Cortex of kidney (tissue), 1 donor: ENCODE results near the gene CTAGE6.
"Not testable (repeated sequence)": the region's sequence is repeated elsewhere in the genome, so short reads cannot be mapped to it uniquely, and the experiment has no call there.

Experiments used
- DNase-seq: peaks from one replicate; lab custom pipeline; 2025; lab: John Stamatoyannopoulos, UW

The CTAGE6 gene, protein sequence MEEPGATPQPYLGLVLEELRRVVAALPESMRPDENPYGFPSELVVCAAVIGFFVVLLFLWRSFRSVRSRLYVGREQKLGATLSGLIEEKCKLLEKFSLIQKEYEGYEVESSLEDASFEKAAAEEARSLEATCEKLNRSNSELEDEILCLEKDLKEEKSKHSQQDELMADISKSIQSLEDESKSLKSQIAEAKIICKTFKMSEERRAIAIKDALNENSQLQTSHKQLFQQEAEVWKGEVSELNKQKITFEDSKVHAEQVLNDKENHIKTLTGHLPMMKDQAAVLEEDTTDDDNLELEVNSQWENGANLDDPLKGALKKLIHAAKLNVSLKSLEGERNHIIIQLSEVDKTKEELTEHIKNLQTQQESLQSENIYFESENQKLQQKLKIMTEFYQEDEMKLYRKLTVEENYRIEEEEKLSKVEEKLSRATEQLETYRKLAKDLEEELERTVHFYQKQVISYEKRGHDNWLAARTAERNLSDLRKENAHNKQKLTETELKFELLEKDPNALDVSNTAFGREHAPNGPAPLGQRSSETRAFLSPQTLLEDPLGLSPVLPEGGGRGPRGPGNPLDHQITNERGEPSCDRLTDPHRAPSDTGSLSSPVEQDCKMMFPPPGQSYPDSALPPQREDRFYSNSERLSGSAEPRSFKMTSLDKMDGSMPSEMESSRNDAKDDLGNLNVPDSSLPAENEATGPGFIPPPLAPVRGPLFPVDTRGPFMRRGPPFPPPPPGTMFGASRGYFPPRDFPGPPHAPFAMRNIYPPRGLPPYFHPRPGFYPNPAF

DNA sequence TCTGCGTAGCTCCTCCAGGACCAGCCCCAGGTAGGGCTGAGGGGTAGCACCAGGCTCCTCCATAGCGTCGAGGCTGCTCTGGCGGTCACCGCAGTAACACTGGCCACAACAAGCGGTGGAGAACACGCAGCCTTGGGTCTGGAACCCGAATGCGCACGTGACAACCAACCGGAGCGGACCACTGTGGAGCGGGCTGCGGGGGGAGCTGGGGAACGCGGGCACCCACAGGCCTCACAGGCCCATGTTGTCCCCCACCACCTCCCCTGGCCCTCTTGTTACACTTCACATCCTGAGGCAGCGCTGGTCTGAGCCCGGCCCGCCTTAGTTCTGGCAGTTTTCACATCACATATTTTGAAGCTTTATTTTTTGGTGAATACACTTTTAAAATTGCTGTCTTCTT is at the start of gene CTAGE6:
Gene CTAGE6 (minus strand): TSS at position 101 of the 400 bp plus-strand sequence. CDS start 38 bp downstream, at position 63.
- DNase-seq, result not testable (repeated sequence)

DNA sequence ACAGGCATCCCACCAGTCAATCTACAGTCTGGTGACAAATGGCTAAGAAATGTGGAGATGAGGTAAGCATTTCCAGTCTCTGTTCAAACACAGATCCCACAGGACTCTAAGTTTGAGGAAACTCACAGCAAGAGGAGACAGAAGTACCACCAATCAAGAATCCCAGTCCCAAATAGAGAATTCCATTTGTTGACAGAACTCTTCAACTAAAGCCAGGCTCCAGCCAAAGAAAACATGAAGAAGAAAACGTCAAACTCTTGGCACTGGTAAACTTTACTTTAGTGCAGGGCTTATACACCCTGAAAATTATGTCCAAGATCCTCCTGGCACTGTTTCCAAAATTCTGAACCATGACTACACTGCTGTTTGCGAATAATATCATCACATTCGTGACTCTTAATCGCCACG is 49.2 kb upstream of the CTAGE6 start:
- not testable (repeated sequence) for DNase-seq

DNA sequence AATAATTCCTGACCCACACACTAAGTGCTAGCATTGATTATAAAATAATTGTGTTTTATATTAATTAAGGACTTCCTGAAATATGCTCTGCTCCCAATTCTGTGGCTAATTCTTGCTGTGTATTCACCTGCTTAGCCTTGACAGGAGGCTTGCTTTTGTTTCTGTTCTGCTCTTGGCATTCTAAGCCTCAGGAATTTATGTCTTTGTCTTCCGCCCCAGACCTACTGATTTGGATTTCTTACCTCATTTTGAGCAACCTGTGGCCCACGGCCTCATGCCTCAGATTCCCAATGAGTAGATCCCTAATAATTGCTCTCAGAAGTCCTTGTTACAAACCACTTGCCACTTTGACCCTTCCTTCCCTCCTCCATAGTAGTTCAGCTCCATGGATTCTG is 40.4 kb upstream of the CTAGE6 start:
- DNase-seq, result not testable (repeated sequence)

DNA sequence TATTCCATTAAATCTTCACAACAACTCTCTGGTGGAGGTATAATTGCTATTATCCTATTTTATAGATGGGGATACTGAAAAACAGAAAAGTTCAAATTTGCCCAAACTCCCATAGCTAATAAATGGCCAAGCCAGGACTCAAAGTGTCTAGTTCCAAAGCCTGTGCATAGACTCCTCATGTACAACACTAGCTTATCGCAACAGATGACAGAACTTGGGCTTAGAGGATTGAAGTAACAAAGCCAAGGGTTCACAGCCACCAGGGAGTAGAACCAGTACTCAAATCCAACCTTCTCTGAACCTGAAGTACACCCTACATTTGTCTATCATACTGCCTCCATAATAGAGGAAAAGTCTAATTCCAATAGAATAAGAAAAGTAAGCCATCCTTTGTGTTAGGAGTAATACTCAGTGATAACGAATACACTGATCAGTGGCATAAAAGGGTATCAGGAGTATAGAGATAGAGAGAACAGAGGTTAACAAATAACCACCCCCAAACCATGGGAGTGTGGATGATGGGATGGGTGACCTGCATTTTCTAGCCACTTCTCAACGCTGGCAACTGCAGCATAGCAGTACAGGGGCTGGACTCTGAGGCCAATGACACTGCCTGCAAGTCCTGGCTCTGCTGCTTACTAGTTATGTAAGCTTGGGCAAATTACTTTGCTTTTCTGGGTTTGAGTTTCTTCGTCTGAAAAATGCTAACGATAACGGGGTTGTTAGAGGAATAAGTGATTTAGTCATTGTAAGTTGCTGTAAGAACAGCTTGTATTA is 39.8 kb upstream of the CTAGE6 start:
- not testable (repeated sequence) for DNase-seq

DNA sequence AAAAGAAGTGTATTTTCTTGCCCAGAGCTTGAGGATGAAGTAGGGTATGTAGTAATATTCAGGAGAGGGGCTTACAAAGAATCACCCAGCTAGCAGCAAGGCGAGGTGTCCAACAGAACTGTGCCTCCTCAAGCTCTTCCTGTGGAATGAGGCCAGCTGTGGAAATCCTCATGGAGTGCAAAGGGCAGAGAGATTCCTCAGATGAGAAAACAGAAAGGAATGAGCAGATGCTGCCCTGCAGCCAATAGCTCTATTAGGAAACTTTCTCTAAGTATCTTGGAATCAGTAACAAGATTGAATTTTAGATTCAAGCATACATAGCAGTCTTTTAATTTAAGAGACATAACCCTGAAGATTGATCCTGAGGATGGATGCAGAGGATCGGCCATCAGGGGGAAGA is 38.2 kb upstream of the CTAGE6 start:
- DNase-seq, result not testable (repeated sequence)

DNA sequence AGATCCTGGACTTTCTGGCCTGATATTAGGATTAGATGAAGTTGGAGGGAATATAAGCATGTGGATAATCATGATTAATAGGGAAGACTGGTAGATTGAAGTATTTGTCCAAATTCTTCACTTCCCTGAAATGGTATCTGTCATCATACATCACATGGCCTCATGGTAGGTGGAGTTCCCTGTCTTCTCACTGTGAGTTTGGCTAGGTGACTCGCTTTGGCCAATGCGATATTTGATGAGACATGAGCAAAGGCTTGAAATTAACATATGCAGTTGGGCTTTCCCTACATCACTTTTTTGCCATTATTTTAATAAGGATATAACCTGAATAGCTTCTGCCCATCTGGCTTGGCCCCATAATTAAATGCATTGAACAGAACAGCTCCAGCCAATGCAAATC is 35.1 kb upstream of the CTAGE6 start:
- not testable (repeated sequence) for DNase-seq

DNA sequence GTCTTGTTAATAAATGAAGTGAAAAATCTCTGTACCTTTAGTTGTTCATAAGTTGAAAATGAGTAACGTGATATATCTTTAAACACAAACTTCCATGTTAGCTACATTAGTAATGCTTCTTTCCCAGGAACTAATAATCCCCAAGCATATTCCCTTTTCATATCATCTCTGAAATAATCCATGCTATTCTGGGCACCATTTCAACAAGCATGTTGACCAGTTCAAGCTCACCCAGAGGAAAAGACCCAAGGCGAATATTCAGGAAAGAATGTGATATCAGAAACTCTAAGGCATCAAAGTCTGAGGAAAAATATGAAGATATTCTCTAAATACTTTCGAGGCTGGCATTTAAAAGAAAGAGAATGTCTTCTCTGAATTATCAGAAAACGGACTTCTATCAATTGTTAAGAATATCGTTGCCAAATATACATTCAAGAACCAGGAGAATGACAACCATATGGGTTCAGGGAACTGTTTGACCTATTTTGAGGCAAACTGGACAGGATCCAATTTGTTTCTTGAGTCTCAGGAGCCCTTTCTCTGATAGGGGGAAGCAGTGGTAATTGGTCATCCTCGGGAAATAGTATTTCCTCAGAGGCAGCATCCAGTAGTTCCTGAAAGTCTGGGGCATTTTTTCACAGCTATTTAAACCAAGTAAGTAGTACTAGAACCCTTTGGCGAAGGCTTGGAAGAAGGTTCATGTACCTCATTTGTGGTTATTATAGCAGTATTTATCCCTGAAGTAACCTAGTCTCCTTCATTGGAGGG is 28.1 kb upstream of the CTAGE6 start:
- DNase-seq, result not testable (repeated sequence)

DNA sequence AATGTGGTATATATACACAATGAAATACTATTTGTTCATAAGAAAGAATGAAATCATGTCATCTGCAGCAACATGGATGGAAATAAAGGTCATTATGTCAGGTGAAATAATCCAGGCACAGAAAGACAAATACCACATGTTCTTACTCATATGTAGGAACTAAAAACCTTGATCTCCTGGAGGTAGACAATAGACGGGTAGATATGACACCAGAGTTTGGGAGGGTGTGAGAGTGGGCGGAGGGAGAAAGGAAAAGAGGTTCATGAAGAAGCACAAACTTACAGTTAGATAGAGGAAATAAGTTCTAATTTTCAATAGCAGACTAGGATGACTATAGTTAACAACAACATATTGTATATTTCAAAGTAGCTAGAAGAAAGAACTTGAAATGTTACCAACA is 22.1 kb upstream of the CTAGE6 start:
- DNase-seq, result not testable (repeated sequence)

DNA sequence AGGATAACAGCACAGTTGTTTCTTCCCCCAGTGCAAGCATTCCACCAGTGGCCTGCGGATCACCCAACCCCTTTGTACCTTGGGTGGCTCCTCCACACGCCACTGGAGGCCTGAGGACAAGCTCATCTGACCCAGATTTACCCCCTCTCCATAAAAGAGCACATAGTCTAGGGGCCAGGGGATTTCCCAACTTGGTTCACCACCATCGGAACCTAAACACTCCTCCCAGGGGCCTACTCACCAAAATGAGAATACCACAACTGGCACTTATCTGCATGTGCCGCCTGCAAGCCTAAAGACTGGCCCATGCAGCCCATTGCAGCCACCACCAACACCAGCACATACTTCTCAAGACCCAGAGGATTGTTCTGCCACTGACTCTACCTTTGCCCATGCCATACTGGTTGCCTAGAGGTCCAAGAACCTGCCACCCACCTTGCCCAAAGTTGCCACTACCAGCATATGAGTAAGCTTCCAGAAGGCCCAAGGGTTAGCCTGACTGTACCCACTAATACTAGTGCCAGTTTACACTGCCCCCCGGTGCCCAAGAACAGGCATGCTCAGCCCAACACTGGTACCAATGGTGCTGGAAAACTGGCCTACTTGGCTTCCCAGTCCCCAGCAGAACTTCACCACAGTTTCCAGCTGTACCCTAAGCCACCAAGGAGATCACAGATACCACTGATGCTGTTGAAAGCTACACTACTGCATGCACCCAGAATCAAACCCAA is 15.4 kb upstream of the CTAGE6 start:
- not testable (repeated sequence) for DNase-seq

DNA sequence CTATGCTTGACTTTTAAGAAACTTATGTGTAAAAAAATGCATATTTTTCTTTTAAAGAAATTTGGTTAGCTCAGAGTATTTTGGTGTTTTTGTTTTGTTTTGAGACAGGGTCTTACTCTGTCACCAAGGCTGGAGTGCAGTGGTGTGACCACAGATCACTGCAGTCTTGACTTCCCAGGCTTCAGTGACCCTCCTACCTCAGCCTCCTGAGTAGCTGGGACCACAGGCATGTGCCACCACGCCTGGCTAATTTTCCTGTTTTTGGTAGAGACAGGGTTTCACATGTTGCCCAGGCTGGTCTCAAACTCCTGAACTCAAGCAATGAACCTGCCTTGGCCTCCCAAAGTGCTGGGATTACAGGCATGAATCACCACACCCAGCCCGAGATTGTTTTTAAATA is 10.0 kb upstream of the CTAGE6 start:
- DNase-seq, result not testable (repeated sequence)

DNA sequence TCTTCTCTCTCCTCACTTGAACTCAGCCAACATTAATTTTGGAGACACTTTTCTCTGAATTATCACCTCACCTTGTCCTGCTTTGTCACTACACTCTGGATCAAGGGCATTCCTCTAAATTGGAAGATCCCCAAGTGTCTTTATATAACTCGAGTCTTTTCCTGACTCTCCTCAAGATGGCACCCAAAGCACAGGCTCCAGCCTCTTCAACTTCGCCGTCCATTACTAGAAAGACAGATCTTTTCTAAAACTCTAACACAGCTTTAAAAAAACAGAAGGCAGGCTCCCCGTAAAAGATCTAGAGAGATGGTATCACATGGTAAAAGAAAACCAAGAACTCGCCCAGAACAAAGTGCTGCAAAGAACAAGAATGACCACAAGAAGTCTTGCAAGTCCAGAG is 8.2 kb upstream of the CTAGE6 start:
- not testable (repeated sequence) for DNase-seq

DNA sequence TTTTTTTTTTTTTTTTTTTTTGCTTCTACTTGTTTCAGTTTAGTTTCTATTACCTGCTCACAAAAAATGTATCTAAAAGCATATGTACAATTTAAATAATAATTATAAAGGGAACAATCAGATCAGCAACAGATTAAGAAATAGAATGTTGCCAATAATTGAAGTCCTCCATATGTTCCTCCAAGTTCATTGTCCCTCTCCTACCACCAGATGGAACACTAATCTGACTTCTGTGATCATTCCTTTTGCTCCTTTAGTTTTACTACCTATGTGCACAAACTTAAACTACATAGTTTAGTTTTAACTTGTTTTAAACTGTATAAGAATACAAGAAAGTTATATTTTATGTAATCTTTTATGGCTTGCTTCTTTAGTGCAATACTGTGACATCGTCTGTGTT is 5.6 kb upstream of the CTAGE6 start:
- not testable (repeated sequence) for DNase-seq

DNA sequence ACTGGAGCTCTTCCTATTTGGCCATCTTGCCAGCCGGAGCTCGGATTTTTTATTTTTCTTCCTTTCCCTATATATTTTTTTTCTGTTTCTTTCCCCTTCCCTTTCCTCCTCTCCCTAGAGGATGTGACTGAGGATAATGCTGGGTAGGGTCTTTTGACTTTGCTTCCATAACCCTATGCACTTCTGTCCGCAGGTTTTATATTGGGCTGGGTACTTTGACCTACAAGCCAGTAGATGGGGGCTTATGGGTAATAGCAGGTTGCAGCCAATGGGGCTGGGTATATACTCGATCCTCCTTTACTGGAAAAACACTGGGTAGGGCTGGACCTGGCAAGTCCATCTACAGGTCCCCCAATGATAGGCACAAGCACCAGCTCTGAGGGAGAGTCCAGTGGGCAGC is 12.2 kb downstream of the CTAGE6 start:
- not testable (repeated sequence) for DNase-seq

DNA sequence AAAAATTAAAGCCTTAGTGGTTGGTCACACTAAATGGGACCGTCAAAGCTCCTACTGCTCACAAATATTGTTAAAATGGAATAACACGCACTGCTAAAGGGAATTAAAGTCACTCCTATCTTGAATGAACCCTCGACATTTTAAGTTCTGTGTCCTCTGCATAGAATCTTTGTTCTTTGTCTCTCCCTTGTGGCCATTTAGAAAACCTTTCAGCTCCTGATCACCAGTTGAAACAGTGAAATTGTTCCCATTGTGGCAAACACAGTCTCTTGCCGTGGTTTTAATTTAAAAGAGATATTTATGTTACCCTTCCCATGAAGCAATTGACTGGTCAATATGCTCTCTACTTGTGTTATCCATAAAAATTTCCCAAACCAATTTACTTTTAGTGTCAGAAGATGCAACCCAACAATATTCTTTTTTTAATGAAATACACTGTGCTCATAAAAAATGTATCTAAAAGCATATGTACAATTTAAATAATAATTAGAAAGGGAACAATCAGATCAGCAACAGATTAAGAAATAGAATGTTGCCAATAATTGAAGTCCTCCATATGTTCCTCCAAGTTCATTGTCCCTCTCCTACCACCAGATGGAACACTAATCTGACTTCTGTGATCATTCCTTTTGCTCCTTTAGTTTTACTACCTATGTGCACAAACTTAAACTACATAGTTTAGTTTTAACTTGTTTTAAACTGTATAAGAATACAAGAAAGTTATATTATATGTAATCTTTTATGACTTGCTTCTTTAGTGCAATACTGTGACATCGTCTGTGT is 20.3 kb downstream of the CTAGE6 start:
- not testable (repeated sequence) for DNase-seq

DNA sequence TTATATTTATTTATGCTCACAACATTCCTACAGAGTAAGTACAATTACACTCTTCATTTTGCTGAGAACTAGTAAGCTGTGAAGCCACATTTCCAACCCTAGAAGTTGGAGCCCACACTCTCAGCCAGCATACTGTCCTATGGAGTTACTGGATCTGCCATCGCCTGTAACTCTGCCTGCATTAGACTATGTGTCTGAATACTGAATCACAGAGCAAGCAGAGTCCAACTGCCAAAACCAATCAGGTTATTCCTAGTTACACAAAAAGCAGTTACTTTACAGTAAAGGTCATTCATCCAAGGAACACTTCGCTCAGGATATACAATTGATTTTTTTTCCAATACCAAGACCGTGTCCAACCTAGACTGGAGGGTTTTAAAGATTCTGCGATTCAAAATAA is 21.5 kb downstream of the CTAGE6 start:
- no peak for DNase-seq

DNA sequence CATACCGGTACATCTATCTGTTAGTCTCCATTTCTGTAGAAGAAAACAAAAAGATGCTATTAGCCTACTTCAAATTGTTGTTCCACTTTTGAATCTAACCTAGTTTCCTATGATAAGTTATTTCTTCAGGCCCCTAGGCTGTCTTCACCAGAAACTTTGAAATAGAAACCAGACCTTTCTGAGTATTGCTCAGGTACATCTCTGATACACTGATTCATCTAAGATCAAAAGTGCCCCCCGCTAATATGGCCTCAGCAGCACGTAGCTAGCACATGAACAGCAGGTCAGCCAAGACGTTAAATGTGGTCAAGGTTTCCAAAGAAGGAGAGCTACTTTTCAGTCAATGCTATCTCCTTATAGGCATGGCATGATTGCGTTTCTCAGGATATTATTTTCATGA is 23.6 kb downstream of the CTAGE6 start:
- no peak for DNase-seq

DNA sequence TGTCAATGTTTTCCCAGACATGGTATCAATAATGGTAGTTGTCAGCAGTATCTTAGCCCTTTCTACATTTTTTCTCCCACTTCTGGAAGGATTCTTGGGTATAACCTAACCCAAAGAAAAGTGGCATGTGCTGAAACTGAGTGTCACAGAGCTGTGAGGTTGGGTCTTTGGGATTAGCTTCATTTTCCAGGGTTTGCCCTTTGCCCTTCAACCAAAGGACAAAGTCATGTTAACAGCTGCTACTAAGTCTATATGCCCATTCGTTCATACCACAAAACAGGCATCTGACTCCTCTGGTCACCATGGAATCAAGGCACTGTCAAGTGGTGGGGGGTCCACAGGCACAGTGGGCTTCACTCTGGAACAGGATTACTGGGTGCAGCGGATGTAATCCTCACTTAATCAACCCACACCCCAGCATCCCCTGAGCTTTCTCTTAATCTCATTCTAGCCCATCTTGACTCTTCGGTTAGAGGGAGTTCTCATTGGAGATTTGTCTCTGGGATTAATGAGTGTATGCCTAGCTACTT is 29.1 kb downstream of the CTAGE6 start:
- DNase-seq, result no peak

DNA sequence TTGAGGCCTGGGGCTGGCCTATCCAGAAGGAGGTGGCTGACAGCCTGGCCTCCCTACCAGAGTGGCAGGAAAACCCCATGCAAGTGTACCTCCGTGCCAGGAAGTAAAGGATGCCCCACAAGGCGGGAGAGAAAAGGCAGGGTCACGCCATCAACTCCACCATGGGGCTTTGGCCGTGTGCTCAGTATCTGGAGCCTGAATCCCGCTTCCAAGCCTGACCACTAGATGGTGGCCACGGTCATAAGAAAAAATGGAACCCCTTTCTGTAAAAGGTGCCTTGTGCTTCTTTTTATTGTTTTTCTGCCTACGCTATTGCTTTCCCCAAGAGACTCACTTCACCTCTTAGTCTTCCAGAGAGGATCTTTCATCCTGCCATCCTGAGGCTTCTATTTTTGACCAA is 29.9 kb downstream of the CTAGE6 start:
- DNase-seq, result not testable (repeated sequence)

DNA sequence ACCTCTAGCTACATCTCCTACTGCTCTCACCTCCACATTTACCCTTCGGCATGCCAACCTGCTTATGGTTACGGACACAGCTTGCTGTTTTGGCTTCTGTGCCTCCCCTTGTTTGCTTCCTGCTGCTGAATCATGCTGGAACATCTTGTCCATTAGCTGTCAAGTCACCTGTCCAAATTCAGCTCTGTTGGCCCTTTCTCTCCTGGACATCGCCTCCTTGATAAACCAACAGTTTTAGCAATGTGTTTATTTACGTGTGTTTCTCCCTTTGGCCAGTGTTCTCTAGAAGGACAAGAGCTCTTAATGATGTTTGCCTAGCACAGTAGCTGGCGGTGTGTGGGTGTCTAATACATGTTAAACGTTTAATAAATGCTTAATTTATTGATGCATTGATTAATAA is 31.4 kb downstream of the CTAGE6 start:
- not testable (repeated sequence) for DNase-seq

DNA sequence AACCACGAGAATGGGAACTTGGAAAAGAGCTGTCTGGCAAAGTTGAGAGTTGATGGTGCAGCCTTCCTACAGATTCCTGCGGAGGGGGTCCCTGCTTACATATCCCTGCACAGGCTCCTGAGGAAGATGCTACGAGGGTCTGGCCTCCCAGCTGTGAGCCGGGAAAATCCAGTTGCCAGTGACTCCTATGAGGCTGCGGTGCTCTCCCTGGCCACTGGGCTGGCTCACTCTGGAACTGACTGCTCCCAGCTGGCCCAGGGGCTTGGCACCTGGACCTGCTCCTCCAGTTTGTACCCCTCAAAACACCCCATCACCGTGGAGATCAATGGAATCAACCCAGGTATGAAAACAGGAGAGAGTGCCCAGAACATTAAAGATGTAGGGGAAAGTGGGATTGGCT is 37.2 kb downstream of the CTAGE6 start:
- DNase-seq, result not testable (repeated sequence)
